HG02973 (cell line): ENCODE measurements around the gene HSD17B7.

Source experiments
- ATAC-seq: cut with Tn5 transposase; IDR thresholded peaks from one replicate; pipeline ENCODE4 v1.9.1; 2021; ENCODE audit warnings: moderate library complexity; ENCODE audit not compliant: unreplicated experiment

HSD17B7 gene

GRCh38 chr1:162854245-162854882 is 63.9 kb downstream of the HSD17B7 start:
- peak; percentile 83 for ATAC-seq

- ATAC-seq, result no peak
Observed at GRCh38 chr1:162855461-162856150, 65.1 kb downstream of the HSD17B7 start.

GRCh38 chr1:162856260-162856659 is 65.8 kb downstream of the HSD17B7 start:
- no peak for ATAC-seq

GRCh38 chr1:162857850-162858249 is 67.3 kb downstream of the HSD17B7 start:
- no peak for ATAC-seq

- ATAC-seq, result no peak
Observed at GRCh38 chr1:162859191-162859590, 68.7 kb downstream of the HSD17B7 start.

- no peak for ATAC-seq
Observed at GRCh38 chr1:162861101-162861500, 70.6 kb downstream of the HSD17B7 start, which contains the start of gene CCDC190. CCDC190 (minus strand) TSS chr1:162861175; CDS start chr1:162859646, 1,529 bp downstream.

GRCh38 chr1:162861625-162862024 is 71.1 kb downstream of the HSD17B7 start:
- ATAC-seq, result no peak
